ENCODE results near the gene PLEKHM3. TPM values are rescaled to one million over a fixed set of nuclear protein-coding genes. Genes with fewer than 3 reads are reported as not detected.

The PLEKHM3 gene
- total RNA-seq, 1 donor from 2014 or later = 2.5 TPM

DNA sequence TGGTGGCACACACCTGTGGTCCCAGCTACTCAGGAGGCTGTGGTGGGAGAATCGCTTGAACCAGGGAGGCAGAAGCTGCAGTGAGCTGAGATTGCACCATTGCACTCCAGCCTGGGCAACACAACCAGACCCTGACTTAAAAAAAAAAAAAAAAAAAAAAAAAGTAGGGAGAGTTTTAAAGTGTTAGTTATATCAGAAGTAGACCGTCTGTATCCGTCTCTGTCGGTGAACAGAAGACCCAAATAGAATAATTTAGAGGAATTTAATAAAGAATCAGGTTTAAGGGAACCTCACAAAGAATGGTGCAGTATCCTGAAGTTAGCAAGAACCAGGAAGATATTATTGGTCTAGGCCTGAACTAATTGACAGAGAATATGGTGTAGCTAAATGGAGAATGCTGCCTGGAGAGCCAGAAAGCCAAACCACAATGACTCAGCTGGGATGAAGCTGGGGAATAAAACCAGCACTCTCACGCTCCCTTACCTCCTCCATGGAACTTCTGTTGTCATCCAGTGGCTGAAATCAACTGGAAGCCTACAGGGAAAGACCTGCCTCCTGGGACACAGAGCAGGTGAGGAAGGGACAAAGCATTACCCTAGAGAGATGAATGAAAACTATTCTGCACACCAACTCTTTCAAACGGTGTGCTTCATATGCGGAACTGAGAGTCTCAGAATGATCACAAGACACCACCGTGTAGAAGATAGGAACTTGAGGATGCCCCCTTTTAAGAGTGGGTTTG, 39.1 kb upstream of the PLEKHM3 start:
- peak; percentile 73 for DNase-seq (ENCODE audit: low read depth)
- no peak overlapping the region for H3K4me3 ChIP-seq (ENCODE audit: low read depth, low read length)
- TF ChIP-seq, protein P1, sequence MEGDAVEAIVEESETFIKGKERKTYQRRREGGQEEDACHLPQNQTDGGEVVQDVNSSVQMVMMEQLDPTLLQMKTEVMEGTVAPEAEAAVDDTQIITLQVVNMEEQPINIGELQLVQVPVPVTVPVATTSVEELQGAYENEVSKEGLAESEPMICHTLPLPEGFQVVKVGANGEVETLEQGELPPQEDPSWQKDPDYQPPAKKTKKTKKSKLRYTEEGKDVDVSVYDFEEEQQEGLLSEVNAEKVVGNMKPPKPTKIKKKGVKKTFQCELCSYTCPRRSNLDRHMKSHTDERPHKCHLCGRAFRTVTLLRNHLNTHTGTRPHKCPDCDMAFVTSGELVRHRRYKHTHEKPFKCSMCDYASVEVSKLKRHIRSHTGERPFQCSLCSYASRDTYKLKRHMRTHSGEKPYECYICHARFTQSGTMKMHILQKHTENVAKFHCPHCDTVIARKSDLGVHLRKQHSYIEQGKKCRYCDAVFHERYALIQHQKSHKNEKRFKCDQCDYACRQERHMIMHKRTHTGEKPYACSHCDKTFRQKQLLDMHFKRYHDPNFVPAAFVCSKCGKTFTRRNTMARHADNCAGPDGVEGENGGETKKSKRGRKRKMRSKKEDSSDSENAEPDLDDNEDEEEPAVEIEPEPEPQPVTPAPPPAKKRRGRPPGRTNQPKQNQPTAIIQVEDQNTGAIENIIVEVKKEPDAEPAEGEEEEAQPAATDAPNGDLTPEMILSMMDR (conservative IDR thresholded peaks at IDR 0.05; ENCODE audit: low read depth, low read length) = no peak

DNA sequence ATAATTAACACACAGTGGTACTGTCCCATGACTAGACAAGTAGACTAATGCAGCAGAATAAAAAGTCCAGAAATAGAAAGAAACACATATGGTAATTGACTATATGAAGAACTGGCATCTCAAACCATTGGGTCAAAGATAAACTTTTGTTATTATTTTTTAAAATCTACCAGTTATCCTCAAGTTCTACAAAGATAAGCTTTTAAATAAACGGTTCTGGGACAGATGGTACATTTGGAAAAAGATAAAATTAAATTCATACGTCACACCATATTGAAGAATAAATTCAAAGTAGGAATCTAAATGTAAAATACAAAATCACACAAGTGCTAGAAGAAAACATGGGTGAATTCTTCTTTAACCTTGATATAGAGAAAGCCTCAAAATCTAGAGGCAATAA, 37.6 kb upstream of the PLEKHM3 start:
- H3K4me3 ChIP-seq (ENCODE audit: low read depth, low read length) = no peak overlapping the region
- DNase-seq (ENCODE audit: low read depth) = no peak
- TF ChIP-seq, protein P1 (conservative IDR thresholded peaks at IDR 0.05; ENCODE audit: low read depth, low read length) = no peak

DNA sequence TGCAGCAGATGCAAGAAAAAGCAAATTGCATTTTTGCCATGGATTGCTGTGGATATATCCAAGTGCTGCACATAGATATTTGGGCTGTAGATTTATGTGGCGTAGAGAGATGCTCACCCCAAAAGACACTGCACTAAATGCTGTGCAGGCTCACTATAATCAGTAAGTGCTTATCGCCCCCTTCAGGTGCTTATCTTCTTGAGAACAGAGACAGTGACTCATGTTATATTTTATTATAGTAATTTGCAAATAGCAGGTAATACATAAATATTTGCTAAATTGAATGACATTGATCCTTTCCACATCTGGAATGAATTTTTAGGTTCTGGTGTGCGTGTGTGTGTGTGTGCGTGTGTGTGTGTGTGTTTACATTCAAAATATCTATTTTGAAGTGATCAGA, 36.8 kb upstream of the PLEKHM3 start:
- H3K4me3 ChIP-seq (ENCODE audit: low read depth, low read length) = no peak overlapping the region
- DNase-seq (ENCODE audit: low read depth) = no peak
- TF ChIP-seq, protein P1 (conservative IDR thresholded peaks at IDR 0.05; ENCODE audit: low read depth, low read length) = peak; percentile 62

DNA sequence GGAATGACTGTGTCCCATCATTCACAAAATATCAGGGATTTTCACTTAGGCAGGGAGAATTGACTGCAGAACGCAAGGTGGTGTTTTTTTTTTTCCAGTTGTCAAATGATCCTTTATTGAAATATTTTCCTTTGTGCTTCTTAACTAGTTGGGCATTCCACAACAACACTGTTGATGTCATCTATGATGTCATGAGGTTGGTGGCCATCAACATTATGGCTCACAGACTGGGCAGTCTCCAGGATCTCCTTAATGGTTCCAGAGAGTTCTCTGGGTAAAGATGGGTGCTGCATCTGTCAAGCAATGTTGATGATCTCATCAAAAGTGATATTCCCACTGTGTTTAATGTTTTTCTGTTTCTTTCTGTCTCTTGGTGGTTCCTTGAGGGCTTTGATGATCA, 31.8 kb upstream of the PLEKHM3 start:
- TF ChIP-seq, protein P1 (conservative IDR thresholded peaks at IDR 0.05; ENCODE audit: low read depth, low read length) = no peak
- no peak overlapping the region for H3K4me3 ChIP-seq (ENCODE audit: low read depth, low read length)
- DNase-seq (ENCODE audit: low read depth) = no peak

DNA sequence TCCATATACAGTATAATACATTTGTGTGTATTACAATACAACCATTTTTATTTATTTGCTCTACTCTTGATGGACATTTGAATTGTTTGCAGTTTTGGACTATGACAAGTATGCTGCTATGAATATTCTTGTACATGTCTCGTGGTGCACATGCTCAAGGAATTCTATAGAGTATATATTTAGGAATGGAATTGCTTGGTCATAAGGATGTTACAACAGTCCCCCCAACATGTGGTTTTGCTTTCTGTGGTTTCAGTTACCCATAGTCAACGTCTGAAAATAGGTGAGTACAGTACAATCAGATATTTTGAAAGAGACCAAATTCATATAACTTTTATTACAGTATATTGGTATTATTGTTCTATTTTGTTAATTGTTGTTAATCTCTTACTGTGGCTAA, 24.1 kb upstream of the PLEKHM3 start:
- DNase-seq (ENCODE audit: low read depth) = no peak
- TF ChIP-seq, protein P1 (conservative IDR thresholded peaks at IDR 0.05; ENCODE audit: low read depth, low read length) = no peak
- H3K4me3 ChIP-seq (ENCODE audit: low read depth, low read length) = no peak overlapping the region

DNA sequence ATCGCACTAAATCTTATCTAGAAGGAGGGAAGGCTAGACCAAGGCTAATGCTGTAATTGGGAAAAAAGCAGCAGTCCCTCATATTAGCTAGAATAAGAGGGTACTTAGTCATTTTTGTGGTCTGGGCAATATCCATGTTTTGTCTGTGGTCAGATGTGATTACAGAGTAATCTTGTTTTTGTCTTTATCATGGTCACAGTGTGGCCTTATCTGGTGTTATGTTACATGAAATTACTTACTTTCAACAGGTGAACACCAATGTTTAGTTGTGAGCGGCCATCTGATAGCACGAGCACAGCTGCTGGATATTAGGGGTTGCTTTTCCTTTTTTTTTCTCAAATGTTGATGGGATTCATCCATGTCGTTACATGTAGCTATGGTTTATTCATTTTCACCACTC, 23.7 kb upstream of the PLEKHM3 start:
- DNase-seq (ENCODE audit: low read depth) = no peak
- H3K4me3 ChIP-seq (ENCODE audit: low read depth, low read length) = no peak overlapping the region
- TF ChIP-seq, protein P1 (conservative IDR thresholded peaks at IDR 0.05; ENCODE audit: low read depth, low read length) = no peak

DNA sequence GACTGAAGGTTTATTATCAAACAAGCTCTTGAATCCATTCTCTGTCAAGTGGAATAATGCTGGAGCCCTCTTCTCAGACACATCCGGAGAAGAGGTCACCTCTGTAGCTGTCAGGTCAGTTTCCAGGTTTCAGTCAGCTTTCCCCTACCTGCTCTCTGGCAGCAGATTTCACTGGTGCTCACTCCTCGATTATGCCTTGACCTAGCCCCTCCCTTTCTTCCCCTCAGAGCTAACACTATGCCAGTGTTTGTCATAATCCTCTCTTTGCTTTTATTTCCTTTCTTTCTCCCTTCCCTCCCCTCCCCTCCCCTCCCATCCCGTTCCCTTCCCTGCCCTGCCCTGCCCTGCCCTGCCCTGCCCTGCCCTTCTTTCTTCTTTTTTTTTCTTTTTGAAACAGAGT, 22.5 kb upstream of the PLEKHM3 start:
- no peak for DNase-seq (ENCODE audit: low read depth)
- TF ChIP-seq, protein P1 (conservative IDR thresholded peaks at IDR 0.05; ENCODE audit: low read depth, low read length) = no peak
- no peak overlapping the region for H3K4me3 ChIP-seq (ENCODE audit: low read depth, low read length)
